Memory B cell (primary cell): ENCODE results near the gene JAKMIP2.
"Not testable (repeated sequence)": the region's sequence is repeated elsewhere in the genome, so short reads cannot be mapped to it uniquely, and the experiment has no call there.

Experiments
- ATAC-seq: fragments of 150-1000 bp; cut with Tn5 transposase; 2 replicates; pipeline ENCODE4 v1.10.0; 2021; ENCODE audit warnings: low read depth, mild to moderate bottlenecking, moderate library complexity
- DNase-seq, 2 donors: peaks; one replicate each; pipeline ENCODE4 v3.0.0; 2022; ENCODE audit warnings: low spot score in 2 of 2
- H3K27ac Mint-ChIP-seq: one replicate; pipeline ENCODE4 v1.8.0; 2022; ENCODE audit warnings: mild to moderate bottlenecking, moderate library complexity, mixed read lengths
- H3K27me3 Mint-ChIP-seq: one replicate; pipeline ENCODE4 v1.8.0; 2022; ENCODE audit warnings: mixed read lengths
- H3K36me3 Mint-ChIP-seq: one replicate; pipeline ENCODE4 v1.8.0; 2022; ENCODE audit warnings: mild to moderate bottlenecking, mixed read lengths
- H3K4me1 Mint-ChIP-seq: one replicate; pipeline ENCODE4 v1.8.0; 2022; ENCODE audit warnings: mixed read lengths
- H3K4me3 Mint-ChIP-seq: one replicate; pipeline ENCODE4 v1.8.0; 2022; ENCODE audit warnings: mild to moderate bottlenecking, moderate library complexity, mixed read lengths
- H3K9me3 Mint-ChIP-seq: one replicate; pipeline ENCODE4 v1.8.0; 2022; ENCODE audit warnings: mixed read lengths

Gene JAKMIP2

DNA sequence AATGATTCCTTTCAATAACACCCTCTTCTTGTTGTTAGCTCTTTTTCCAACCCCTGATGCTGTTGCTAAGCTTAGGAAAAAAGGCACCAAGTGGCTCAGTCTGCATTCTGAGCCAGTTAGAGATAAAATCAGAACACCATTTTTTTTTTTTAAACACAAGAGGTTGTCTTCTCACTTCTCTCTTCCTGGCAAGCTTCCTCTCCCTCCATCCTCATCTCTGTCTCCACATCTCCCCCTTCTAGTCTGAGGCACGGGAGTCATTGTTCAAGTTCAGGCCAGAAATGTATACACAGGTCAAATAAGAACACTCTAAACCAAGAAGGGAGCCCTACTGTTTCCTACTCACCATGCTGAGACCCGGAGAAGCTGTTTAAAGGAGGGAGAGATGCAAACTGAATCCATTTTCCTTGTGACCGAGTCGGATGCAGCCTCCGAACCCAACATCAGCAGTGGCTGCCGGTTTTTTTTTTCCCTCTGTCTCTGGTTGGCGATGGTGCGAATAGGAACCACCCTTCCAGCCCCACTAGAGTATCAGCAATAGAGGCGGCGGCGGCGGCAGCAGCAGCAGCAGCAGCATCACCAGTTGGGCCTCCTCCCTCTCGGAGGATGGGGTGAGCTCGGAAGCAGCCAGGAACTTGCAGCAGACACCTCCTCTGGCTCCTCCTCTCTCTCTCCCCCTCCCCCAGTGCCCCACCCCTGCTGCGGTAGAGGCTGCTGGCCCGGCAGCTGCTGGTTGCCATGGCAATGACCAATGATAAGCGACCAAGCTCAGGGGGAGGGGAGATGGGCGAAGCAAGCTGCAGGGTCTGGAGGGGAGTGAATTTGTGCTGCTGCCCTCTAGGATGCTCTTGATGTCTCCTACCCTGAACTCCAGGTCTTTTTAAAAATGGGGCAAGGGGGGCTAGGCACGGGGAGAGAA is at the start of gene JAKMIP2:
JAKMIP2 (minus strand) TSS at position 619 of the 919 bp plus-strand sequence. CDS start 110,922 bp downstream, outside the sequence.
- Mint-ChIP-seq H3K36me3 (no peaks in the 10 kb centered on the region), H3K4me1 (no peaks in the 10 kb centered on the region), H3K27ac (no peak within 1 kb of the TSS), H3K27me3 (no peaks in the 10 kb centered on the region), H3K9me3 (no peaks in the 10 kb centered on the region), H3K4me3 (peak within 1 kb of the TSS; percentile 4)
- DNase-seq (peak; percentile 1 to 48), ATAC-seq (peak; percentile 63)

DNA sequence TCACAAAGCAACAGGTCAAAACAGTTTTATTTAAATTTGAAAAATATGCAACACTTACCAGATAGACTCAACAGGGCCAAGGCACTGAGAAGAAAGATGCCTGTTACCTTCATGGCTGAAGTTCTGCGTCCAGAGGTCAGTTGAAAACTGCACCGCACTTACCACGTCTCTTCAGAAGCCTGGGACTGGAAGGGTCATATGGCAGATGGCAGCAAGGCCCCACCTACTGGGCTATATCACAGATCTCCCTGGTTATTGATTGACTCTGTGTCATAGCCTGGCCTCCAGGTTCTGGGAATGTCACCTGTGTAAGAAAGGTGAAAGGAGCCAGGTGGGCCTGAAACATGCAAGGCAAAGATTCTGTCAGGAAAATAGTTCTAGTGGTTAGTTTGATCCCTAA is 48.9 kb upstream of the JAKMIP2 start, which contains the start of gene SPINK1:
SPINK1 (minus strand) TSS at position 207 of the 400 bp plus-strand sequence; CDS start at position 113, 94 bp downstream.
- Mint-ChIP-seq H3K4me3 (no peak within 1 kb of the TSS), H3K9me3 (no peaks in the 10 kb centered on the region), H3K27ac (no peak within 1 kb of the TSS), H3K4me1 (no peaks in the 10 kb centered on the region), H3K27me3 (peaks cover 1% of the 10 kb centered on the region), H3K36me3 (no peaks in the 10 kb centered on the region)
- DNase-seq = no peak
- ATAC-seq = no peak

DNA sequence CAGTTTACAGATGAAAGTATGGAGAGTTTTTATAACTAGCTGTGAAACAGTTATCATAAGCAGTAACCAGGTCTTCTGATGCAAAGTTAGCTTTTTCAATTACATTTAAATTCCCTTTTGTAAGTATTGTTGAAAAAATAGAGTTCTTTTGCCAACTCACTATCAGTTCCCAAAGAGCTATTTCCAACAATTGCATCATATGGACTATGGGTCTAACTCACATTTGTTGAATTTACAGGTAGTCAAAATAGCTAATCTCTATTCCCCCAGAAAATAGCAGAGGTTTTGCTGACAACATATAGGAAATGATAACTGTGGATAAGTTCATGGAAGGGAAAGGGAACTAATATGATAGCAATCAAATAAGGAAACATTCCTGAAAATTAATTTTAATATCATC is 47.5 kb upstream of the JAKMIP2 start:
- Mint-ChIP-seq H3K27ac (no peak overlapping the region), H3K27me3 (peaks cover 3% of the 10 kb centered on the region), H3K4me3 (no peak overlapping the region), H3K9me3 (no peaks in the 10 kb centered on the region), H3K4me1 (no peaks in the 10 kb centered on the region), H3K36me3 (no peaks in the 10 kb centered on the region)
- DNase-seq (no peak), ATAC-seq (no peak)

DNA sequence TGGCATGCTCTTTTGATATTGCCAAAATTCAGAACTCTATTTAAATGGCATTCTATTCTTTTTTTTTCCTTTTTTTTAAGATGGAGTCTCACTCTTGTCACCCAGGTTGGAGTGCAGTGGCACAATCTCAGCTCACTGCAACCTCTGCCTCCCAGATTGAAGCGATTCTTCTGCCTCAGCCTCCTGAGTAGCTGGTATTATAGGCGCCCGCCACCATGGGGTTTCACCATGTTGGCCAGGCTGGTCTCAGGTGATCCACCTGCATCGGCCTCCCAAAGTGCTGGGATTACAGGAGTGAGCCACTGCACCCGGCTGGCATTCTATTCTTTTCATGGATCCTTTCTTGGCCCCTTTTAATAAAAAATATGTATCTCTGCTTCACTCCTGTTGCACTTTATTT is 44.5 kb upstream of the JAKMIP2 start:
- not testable (repeated sequence) for H3K27ac Mint-ChIP-seq, DNase-seq, ATAC-seq, H3K36me3 Mint-ChIP-seq, H3K27me3 Mint-ChIP-seq, H3K4me1 Mint-ChIP-seq, H3K4me3 Mint-ChIP-seq, H3K9me3 Mint-ChIP-seq

DNA sequence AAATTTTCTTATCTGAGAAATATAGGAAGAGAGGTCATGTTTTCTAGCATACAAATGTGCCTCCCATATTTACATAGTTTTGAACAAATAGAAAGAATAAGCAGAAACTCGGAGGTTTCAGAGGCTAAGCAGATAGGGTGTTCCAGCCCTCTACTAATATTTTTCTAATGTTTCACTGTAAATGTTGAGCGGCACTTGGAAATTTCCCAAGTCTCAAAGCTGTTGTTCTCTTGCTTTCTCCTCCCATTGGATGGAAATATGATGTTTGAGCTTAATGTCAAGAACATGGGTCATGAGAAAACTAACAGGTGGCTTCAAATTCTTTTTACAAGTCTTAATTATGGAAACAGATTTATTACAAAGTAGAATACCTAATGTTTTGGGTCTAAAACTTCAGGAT is 43.8 kb upstream of the JAKMIP2 start:
- ATAC-seq = no peak
- Mint-ChIP-seq H3K4me3 (no peak overlapping the region), H3K36me3 (no peaks in the 10 kb centered on the region), H3K4me1 (no peaks in the 10 kb centered on the region), H3K9me3 (peaks cover 2% of the 10 kb centered on the region), H3K27me3 (peaks cover 3% of the 10 kb centered on the region), H3K27ac (no peak overlapping the region)
- DNase-seq = no peak

DNA sequence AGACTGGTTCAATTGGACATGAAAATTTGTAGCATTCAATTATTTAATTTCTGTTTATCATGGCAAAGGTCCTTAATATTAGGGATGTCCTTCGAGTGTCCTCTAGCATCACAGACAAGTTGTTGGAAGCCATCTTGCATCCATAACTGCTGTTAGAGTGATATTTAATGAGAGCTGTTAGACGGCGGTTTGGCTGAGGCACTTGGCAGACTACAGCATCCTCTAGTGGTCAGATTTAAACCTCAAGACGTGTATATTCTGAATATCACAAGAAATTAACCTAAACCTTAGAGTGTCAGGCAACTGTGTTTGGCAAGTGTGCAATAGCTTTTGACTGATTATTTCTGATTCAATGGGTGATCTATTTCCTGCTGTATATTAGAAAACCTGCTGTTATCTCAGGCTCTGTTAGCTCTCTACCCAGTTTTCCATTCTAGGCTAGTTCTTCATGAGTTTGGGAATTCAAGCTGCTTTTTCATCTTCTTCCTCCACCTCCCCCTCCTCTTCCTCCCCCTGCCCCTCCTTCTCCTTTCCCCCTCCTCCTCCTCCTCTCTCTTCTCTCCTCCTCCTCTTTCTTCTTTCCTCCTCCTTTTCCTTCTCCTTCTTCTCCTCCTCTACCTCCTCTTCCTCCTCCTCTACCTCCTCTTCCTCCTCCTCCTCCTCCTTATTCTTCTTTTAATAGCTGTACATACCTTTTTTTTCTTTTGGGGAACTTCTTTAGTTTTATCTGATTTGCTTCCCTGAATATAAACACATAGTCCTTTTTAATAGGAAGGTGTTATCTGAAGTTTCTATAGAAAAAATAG is 40.4 kb upstream of the JAKMIP2 start:
- ATAC-seq = peak; percentile 49
- Mint-ChIP-seq H3K36me3 (no peaks in the 10 kb centered on the region), H3K27me3 (peaks cover 4% of the 10 kb centered on the region), H3K4me1 (peaks cover 3% of the 10 kb centered on the region), H3K9me3 (peaks cover 2% of the 10 kb centered on the region), H3K4me3 (no peak overlapping the region), H3K27ac (no peak overlapping the region)
- peak; percentile 2 to 18 for DNase-seq

DNA sequence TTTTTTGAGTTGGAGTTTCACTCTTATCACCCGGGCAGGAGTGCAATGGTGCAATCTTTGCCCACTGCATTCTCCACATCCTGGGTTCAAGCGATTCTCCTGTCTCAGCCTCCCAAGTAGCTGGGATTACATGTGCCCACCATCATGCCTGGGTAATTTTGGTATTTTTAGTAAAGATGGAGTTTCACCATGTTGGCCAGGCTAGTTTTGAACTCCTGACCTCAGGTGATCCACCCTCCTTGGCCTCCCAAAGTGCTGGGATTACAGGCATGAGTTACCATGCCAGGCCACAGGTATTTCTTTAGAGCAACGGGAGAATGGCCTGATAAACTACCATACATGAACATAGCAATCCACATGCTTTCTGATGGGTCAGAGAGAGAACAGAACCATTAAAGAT is 39.7 kb upstream of the JAKMIP2 start:
- H3K27ac Mint-ChIP-seq, ATAC-seq, H3K36me3 Mint-ChIP-seq: not testable (repeated sequence)

DNA sequence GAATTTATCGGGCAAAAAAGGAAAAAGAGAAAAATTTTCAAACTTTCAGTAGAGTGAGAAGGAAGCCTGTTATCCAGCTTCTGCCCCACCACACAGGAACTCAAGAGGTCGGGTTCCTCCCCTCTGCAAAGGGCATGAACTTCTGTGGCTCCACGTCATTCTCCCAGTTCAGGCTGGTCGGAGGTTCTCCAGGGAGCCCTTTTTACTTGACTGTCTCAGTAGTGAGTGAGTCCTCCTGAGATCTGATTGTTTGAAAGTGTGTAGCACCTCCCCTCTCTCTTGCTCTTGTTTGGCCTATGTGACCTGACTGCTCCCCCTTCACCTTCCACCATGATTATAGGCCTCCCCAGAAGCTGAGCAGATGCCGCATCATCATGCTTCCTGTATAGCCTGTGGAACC is 39.2 kb upstream of the JAKMIP2 start:
- Mint-ChIP-seq H3K4me3 (no peak overlapping the region), H3K36me3 (no peaks in the 10 kb centered on the region), H3K27ac (no peak overlapping the region), H3K4me1 (peaks cover 3% of the 10 kb centered on the region), H3K9me3 (peaks cover 2% of the 10 kb centered on the region), H3K27me3 (peaks cover 3% of the 10 kb centered on the region)
- DNase-seq (no peak), ATAC-seq (no peak)

More for the DNA sequence above, 39.7 kb upstream of the JAKMIP2 start:
- H3K4me1 Mint-ChIP-seq, H3K27me3 Mint-ChIP-seq, DNase-seq, H3K9me3 Mint-ChIP-seq, H3K4me3 Mint-ChIP-seq: not testable (repeated sequence)

DNA sequence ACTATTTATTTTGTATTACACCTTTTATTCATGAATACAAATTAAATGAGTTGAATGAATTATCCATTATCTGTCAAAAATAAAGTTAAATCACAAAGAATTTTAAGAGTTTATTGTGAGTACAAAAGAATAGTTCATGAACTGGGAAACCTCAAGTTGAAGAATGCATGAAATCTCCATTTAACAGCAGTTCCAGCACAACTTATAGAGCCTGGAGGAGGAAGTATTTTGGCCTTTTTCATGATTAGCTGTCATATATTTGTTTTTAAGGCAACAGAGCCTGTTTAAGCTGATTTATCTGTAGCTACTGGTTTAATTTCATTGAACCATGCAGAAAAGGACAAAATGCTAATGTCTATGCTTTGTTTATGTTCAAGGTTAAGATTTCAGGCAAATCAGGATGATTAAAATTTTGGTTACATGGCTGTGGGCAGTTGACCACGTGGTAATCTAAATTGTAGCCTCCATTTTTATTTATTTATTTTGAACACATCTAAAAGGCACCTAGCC is 36.8 kb upstream of the JAKMIP2 start:
- Mint-ChIP-seq H3K4me3 (no peak overlapping the region), H3K27ac (no peak overlapping the region), H3K36me3 (no peaks in the 10 kb centered on the region), H3K9me3 (peaks cover 2% of the 10 kb centered on the region), H3K4me1 (peaks cover 3% of the 10 kb centered on the region), H3K27me3 (peaks cover 2% of the 10 kb centered on the region)
- no peak for DNase-seq
- no peak for ATAC-seq

DNA sequence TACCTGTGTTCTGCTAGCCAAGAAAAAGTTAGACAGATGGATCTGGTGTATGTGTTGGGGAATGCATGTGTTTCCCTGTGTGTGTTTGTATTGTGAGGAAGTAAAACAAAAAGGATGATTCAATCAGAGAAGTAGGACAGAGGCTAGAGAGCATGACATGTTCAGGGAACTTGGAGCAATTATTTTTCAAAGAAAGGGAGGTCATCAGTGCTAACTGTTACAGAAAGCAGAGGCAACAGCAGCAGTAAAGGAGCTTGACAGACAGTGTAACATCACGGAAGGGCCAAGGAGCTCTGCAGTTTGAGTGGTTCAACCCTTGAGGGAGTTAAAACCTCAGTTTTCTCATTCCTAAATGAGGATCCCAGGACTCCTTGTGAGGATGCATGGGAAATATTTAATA is 35.8 kb upstream of the JAKMIP2 start:
- Mint-ChIP-seq H3K4me3 (no peak overlapping the region), H3K4me1 (peaks cover 3% of the 10 kb centered on the region), H3K9me3 (peaks cover 2% of the 10 kb centered on the region), H3K36me3 (no peaks in the 10 kb centered on the region), H3K27me3 (peaks cover 2% of the 10 kb centered on the region), H3K27ac (no peak overlapping the region)
- ATAC-seq (no peak), DNase-seq (no peak)

DNA sequence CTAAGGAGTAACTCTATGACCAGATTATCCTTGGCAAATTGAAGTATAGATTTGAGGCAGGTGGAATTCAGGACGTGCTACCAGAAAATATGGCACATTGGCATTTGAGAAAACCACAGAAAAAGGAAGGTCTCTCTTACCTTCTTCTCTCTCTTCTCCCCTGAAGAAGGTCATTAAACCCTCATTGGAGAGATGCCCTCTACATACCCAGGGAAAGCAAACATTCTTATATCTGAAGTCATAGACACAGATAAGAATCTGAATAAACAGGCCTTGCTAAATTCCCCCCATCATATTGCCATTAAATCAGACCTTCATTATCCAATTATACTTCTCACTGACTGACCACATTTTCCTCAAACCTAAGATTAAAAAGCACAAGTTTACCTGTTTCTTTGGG is 31.2 kb upstream of the JAKMIP2 start:
- H3K36me3 Mint-ChIP-seq = no peaks in the 10 kb centered on the region
- H3K27ac Mint-ChIP-seq = no peak overlapping the region
- ATAC-seq (no peak), DNase-seq (no peak)
- H3K27me3 Mint-ChIP-seq = peaks cover 2% of the 10 kb centered on the region
- H3K9me3 Mint-ChIP-seq = peaks cover 2% of the 10 kb centered on the region
- peaks cover 3% of the 10 kb centered on the region for H3K4me1 Mint-ChIP-seq
- no peak overlapping the region for H3K4me3 Mint-ChIP-seq

DNA sequence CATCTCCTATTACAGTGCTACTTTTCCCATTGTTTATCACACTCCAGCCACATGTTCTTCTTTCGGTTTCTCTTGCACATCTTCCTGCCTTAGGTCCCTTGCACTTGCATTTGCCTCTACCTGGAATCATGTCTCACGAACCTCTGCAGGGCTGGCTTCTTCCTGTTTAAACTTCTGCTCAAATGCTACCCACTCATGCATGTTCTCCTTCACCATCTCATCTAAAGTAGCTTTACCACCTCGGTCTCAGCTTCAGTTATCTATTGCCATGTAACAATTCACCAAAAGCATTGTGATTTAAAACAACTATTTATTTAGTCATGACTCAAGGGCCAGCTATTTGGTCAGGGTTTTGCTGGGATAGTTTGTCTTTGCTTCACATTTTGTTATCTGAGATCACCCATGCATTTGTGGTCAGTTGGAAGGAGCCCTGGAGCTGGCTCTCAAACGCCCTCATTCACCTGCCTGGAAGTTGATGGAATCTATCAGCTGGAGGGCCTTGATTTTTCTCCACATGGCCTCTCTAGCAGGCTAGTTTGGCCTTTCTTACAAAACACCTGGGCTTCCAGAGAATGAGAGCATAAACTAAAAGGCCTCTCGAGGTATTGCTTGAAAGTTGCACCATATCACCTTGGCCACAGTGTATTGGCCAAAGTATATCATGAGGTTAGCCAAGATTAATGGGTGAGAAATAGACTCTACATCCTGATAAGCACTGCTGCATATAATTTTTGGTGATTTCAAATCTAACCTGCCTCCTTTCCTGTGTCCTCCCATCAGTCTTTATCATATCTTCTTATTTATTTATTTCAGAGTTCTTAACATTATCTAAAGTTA is 27.5 kb upstream of the JAKMIP2 start:
- Mint-ChIP-seq H3K9me3 (peaks cover 2% of the 10 kb centered on the region), H3K36me3 (no peaks in the 10 kb centered on the region), H3K27ac (no peak overlapping the region), H3K4me3 (no peak overlapping the region), H3K4me1 (no peaks in the 10 kb centered on the region), H3K27me3 (no peaks in the 10 kb centered on the region)
- DNase-seq (no peak), ATAC-seq (no peak)

DNA sequence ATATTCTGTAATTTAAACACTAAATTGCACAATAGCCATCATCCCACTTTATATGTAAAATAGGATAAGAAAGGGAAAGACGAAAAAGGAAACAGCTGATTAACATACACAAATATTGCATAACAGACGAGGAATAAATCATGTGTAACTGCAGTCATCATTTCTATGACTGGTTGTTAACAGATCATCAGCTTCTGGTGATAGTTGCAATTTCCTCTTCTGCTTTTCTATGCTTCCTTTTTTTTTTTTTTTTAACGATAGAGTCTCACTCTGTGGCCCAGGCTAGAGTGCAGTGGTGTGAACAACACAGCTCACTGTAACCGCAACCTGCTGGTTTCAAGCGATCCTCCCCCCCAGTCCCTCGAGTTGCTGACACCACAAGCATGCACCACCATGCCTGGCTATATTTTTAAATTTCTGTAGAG is 22.5 kb upstream of the JAKMIP2 start:
- H3K4me3 Mint-ChIP-seq = no peak overlapping the region

More for the DNA sequence above, 22.5 kb upstream of the JAKMIP2 start:
- H3K36me3 Mint-ChIP-seq = no peaks in the 10 kb centered on the region
- H3K27me3 Mint-ChIP-seq = peaks cover 8% of the 10 kb centered on the region
- H3K27ac Mint-ChIP-seq = no peak overlapping the region
- H3K9me3 Mint-ChIP-seq = no peaks in the 10 kb centered on the region
- no peaks in the 10 kb centered on the region for H3K4me1 Mint-ChIP-seq
- DNase-seq = peak in 1 of 2 donors; percentile 4
- ATAC-seq = peak; percentile 90
